Femur (tissue), 1 donor: ENCODE results near the gene APBB2.
"Not testable (repeated sequence)": the region's sequence is repeated elsewhere in the genome, so short reads cannot be mapped to it uniquely, and the experiment has no call there.

ENCODE experiments used
- DNase-seq: peaks from one replicate; pipeline ENCODE4 v3.0.0-alpha.2; 2017

Gene APBB2

GRCh38 chr4:41052287-41052686, 162.1 kb downstream of the APBB2 start:
- DNase-seq = no peak

GRCh38 chr4:41050880-41051775, 163.2 kb downstream of the APBB2 start:
- no peak for DNase-seq

- DNase-seq = no peak
Observed at GRCh38 chr4:41050116-41050515, 164.2 kb downstream of the APBB2 start.

GRCh38 chr4:41049176-41049575, 165.2 kb downstream of the APBB2 start:
- not testable (repeated sequence) for DNase-seq

GRCh38 chr4:41044791-41045190, 169.6 kb downstream of the APBB2 start:
- DNase-seq = no peak

- no peak for DNase-seq
Observed at GRCh38 chr4:41044165-41044564, 170.2 kb downstream of the APBB2 start.

- DNase-seq = no peak
Observed at GRCh38 chr4:41043465-41043864, 170.9 kb downstream of the APBB2 start.

- no peak for DNase-seq
Observed at GRCh38 chr4:41041551-41041950, 172.8 kb downstream of the APBB2 start.

- DNase-seq = no peak
Observed at GRCh38 chr4:41039317-41039716, 175.0 kb downstream of the APBB2 start.

GRCh38 chr4:41038304-41038703, 176.0 kb downstream of the APBB2 start:
- no peak for DNase-seq

GRCh38 chr4:41029098-41029497, 185.2 kb downstream of the APBB2 start:
- DNase-seq = no peak

- DNase-seq = no peak
Observed at GRCh38 chr4:41028392-41029076, 185.8 kb downstream of the APBB2 start.

- no peak for DNase-seq
Observed at GRCh38 chr4:41026971-41027370, 187.4 kb downstream of the APBB2 start.

GRCh38 chr4:41025824-41026223, 188.5 kb downstream of the APBB2 start:
- no peak for DNase-seq

GRCh38 chr4:41024556-41025491, 189.5 kb downstream of the APBB2 start:
- no peak for DNase-seq

GRCh38 chr4:41022116-41022515, 192.2 kb downstream of the APBB2 start:
- DNase-seq = no peak

- no peak for DNase-seq
Observed at GRCh38 chr4:41015016-41015675, 199.2 kb downstream of the APBB2 start.

- no peak for DNase-seq
Observed at GRCh38 chr4:41014158-41014557, 200.2 kb downstream of the APBB2 start.

GRCh38 chr4:41013746-41014145, 200.6 kb downstream of the APBB2 start:
- DNase-seq = no peak

GRCh38 chr4:41012911-41013310, 201.4 kb downstream of the APBB2 start:
- DNase-seq = no peak

- DNase-seq = no peak
Observed at GRCh38 chr4:41012293-41012692, 202.0 kb downstream of the APBB2 start.

- DNase-seq = no peak
Observed at GRCh38 chr4:41009411-41009810, 204.9 kb downstream of the APBB2 start.

GRCh38 chr4:41006141-41006540, 208.2 kb downstream of the APBB2 start:
- DNase-seq = no peak
